OCI-LY1 (cell line): ENCODE results near the gene EIF4E1B.

Experiments
- H2AFZ ChIP-seq: fragments of 200-600 bp; sonication (generic), shearing (Covaris generic); 2 replicates; pipeline ENCODE4 v1.6.0; 2014; ENCODE audit warnings: antibody characterized with exemption, mild to moderate bottlenecking, low read length
- H3F3A ChIP-seq: fragments of 200-600 bp; sonication (generic), shearing (Covaris generic); 2 replicates; pipeline ENCODE4 v1.6.0; 2014; ENCODE audit warnings: mild to moderate bottlenecking, antibody characterized with exemption, low read length, moderate library complexity; ENCODE audit not compliant: insufficient read depth
- H3K27ac ChIP-seq: fragments of 200-600 bp; sonication (generic); 2 replicates; pipeline ENCODE4 v1.5.1; 2014; ENCODE audit warnings: low read length, mixed run types, mild to moderate bottlenecking, low read depth; ENCODE audit not compliant: poor library complexity, severe bottlenecking
- H3K27me3 ChIP-seq: fragments of 200-600 bp; sonication (generic); 2 replicates; pipeline ENCODE4 v1.6.0; 2014; ENCODE audit warnings: antibody characterized with exemption, mild to moderate bottlenecking, low read length, moderate library complexity; ENCODE audit not compliant: insufficient read depth
- H3K36me3 ChIP-seq: fragments of 200-600 bp; sonication (generic); 2 replicates; pipeline ENCODE4 v1.6.1; 2014; ENCODE audit warnings: mild to moderate bottlenecking, antibody characterized with exemption, low read length, moderate library complexity, mixed read lengths; ENCODE audit not compliant: insufficient read depth
- H3K4me1 ChIP-seq: fragments of 200-600 bp; sonication (generic); 2 replicates; pipeline ENCODE4 v1.5.1; 2014; ENCODE audit warnings: mild to moderate bottlenecking, low read length, moderate library complexity; ENCODE audit not compliant: insufficient read depth, severe bottlenecking
- H3K4me2 ChIP-seq: fragments of 200-600 bp; sonication (generic), shearing (Covaris generic); 2 replicates; pipeline ENCODE4 v1.6.1; 2014; ENCODE audit warnings: low read length
- H3K4me3 ChIP-seq: fragments of 200-600 bp; sonication (generic); 2 replicates; pipeline ENCODE4 v1.5.1; 2014; ENCODE audit warnings: low read length, low read depth, mild to moderate bottlenecking, mixed read lengths; ENCODE audit not compliant: poor library complexity, severe bottlenecking
- H3K79me2 ChIP-seq: fragments of 200-600 bp; shearing (Covaris generic); 2 replicates; pipeline ENCODE4 v1.6.1; 2016; ENCODE audit warnings: mixed run types, low read length, mixed read lengths; ENCODE audit not compliant: insufficient read depth
- H3K9ac ChIP-seq: fragments of 200-600 bp; sonication (generic), shearing (Covaris generic); 2 replicates; pipeline ENCODE4 v1.6.1; 2014; ENCODE audit warnings: mild to moderate bottlenecking, low read length, mixed read lengths
- H3K9me2 ChIP-seq: fragments of 200-600 bp; sonication (generic), shearing (Covaris generic); 2 replicates; pipeline ENCODE4 v1.6.1; 2014; ENCODE audit warnings: low read depth, mild to moderate bottlenecking, low read length, mixed read lengths
- H3K9me3 ChIP-seq: fragments of 200-600 bp; shearing (Covaris generic); 2 replicates; pipeline ENCODE4 v1.6.1; 2014; ENCODE audit warnings: low read length, mixed read lengths
- H4K20me1 ChIP-seq: fragments of 200-600 bp; sonication (generic), shearing (Covaris generic); 2 replicates; pipeline ENCODE4 v1.6.0; 2016; ENCODE audit warnings: mild to moderate bottlenecking, low read length; ENCODE audit not compliant: insufficient read depth
- EZH2 ChIP-seq: fragments of 200-600 bp; sonication (generic), shearing (Covaris generic); IDR thresholded peaks from 2 replicates; pipeline ENCODE4 v1.8.0; 2017; ENCODE audit warnings: borderline replicate concordance, mixed run types, mild to moderate bottlenecking, antibody characterized with exemption, low read length, moderate library complexity, mixed read lengths
- TF ChIP-seq, protein P1 (sequence below): fragments of 200-600 bp; sonication (generic), shearing (Covaris generic); IDR thresholded peaks from 2 replicates; pipeline ENCODE4 v1.5.1; 2017; ENCODE audit warnings: mild to moderate bottlenecking, antibody characterized with exemption, low read length, moderate library complexity, mixed read lengths

EIF4E1B gene

DNA sequence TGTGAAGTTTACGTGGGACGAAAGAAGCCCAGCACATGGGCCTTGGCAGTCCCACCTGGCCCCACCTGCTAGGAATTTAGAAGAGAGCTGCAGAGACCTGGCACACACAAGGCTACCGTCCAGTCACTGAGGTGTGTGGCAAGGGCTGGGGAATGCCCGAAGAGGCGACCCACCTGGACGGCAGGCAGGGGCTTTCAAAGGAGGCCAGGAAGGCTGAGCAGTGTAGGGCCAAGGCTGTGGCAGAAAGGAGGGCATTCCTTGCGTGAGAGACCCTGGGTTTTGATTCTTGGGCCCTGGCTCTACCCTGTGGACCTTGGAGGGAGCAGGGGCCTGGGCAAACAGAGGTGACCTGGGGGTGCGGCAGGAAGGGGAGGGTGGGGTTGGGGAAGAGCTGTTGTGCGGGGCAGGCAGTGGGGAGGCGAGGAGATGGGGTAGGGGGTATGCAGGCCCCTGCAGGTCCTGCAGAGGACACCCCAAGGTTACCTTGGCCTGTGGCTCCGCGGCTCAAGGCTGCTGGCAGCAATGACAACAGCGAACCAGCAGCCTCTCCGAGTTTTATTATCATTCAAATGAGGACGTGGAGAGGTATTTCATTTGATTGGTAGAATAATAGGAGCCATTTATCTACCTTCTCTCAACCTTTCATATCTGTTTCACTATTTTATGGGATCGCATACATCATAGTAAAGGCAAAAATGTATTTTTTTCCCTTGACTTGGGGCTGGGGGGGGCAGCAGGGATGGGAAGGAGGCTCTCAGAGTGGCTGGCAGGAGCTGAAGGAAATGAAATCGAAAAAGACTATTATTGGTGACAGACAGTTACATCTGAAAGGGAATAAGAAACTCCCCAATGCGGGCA is 41.6 kb downstream of the EIF4E1B start:
- no peak overlapping the region for H3K27ac ChIP-seq
- no peaks in the 10 kb centered on the region for H3F3A ChIP-seq
- no peaks in the 10 kb centered on the region for H3K9me3 ChIP-seq
- H3K4me2 ChIP-seq = no peak overlapping the region
- no peaks in the 10 kb centered on the region for H3K9me2 ChIP-seq
- no peaks in the 10 kb centered on the region for H3K36me3 ChIP-seq
- H3K4me1 ChIP-seq = no peaks in the 10 kb centered on the region
- H3K9ac ChIP-seq = no peak overlapping the region
- no peaks in the 10 kb centered on the region for H3K79me2 ChIP-seq
- no peak overlapping the region for H2AFZ ChIP-seq
- H3K4me3 ChIP-seq = no peak overlapping the region
- TF ChIP-seq, protein P1, sequence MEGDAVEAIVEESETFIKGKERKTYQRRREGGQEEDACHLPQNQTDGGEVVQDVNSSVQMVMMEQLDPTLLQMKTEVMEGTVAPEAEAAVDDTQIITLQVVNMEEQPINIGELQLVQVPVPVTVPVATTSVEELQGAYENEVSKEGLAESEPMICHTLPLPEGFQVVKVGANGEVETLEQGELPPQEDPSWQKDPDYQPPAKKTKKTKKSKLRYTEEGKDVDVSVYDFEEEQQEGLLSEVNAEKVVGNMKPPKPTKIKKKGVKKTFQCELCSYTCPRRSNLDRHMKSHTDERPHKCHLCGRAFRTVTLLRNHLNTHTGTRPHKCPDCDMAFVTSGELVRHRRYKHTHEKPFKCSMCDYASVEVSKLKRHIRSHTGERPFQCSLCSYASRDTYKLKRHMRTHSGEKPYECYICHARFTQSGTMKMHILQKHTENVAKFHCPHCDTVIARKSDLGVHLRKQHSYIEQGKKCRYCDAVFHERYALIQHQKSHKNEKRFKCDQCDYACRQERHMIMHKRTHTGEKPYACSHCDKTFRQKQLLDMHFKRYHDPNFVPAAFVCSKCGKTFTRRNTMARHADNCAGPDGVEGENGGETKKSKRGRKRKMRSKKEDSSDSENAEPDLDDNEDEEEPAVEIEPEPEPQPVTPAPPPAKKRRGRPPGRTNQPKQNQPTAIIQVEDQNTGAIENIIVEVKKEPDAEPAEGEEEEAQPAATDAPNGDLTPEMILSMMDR = no peak
- no peak for TF ChIP-seq EZH2
- H3K27me3 ChIP-seq = no peaks in the 10 kb centered on the region; the same call in 1 of the 2 replicates
- H4K20me1 ChIP-seq = no peaks in the 10 kb centered on the region

DNA sequence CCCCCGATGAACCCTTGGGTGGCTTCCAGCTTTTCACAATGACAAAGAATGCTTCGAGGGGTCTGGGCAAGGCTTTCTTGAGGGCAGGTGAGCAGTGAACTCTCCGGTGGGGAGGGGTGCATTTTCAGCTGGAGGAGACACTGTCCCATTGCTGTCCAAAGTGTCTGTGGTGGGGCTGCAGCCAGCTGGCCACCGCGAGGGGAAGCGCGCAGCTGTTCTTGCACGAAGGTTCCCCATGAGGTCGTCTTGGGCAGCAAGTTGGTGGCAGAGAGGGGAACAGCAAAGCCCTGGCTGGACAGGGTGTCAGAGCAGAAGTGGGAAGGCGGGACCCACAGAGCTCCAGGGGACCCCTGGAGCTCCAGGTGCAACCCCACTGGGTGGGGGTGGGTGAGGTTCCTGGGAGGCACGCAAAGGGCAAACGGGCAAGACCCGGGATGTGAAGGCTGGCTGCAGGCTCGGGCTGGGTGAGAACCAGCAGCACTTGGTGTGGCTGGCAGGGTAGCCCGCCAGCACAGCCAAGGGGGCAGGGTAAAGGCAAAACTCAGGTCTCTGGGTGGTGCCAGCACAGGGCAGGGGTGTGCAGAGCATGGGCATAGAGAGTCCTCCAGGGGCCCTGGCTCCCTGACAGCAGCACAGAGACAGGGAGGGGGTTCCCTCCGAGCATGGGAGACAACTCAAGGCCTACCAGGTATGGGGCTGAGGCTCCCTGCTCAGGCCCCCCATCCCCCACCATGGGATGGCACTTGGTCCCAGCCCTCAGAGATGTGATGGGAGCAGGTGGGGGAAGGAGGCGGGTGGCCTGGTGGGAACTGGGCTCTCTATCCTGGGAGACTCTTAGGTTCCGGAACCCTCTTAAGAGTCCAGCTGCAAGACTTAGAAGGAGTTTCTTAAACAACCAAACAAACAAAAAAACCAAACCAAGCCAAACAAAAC is 43.4 kb downstream of the EIF4E1B start:
- Histone ChIP-seq H3K4me2 (no peak overlapping the region), H3K79me2 (no peaks in the 10 kb centered on the region), H2AFZ (no peak overlapping the region), H3K9ac (no peak overlapping the region), H3K27me3 (no peaks in the 10 kb centered on the region; the same call in 1 of the 2 replicates), H3F3A (no peaks in the 10 kb centered on the region), H3K4me3 (no peak overlapping the region), H3K36me3 (no peaks in the 10 kb centered on the region), H3K4me1 (no peaks in the 10 kb centered on the region), H4K20me1 (no peaks in the 10 kb centered on the region), H3K9me3 (no peaks in the 10 kb centered on the region), H3K9me2 (no peaks in the 10 kb centered on the region), H3K27ac (no peak overlapping the region)
- TF ChIP-seq EZH2 = no peak
- TF ChIP-seq, protein P1 = no peak

DNA sequence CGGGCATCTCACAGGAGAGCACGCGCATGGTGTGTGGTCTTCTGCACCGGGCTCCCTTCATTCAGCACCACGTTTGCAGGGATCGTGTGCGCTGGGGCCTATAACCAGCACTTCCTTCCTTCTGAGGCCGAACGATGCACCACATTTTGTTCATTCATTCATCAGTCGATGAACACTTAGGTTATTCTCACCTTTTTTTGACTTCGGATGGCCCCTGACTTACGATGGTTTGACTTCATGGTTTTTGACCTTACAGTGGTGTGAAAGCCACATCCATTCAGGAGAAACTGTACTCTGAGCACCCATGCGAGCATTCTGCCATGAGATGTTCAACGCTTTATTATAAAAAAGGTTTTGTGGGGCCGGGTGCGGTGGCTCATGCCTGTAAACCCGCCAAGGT is 44.3 kb downstream of the EIF4E1B start:
- no peak overlapping the region for H3K4me3 ChIP-seq
- H3K9me2 ChIP-seq = no peaks in the 10 kb centered on the region
- no peaks in the 10 kb centered on the region for H4K20me1 ChIP-seq
- H3F3A ChIP-seq = no peaks in the 10 kb centered on the region
- TF ChIP-seq EZH2 = no peak
- TF ChIP-seq, protein P1 = no peak
- H3K36me3 ChIP-seq = no peaks in the 10 kb centered on the region
- no peak overlapping the region for H2AFZ ChIP-seq
- no peaks in the 10 kb centered on the region; the same call in 1 of the 2 replicates for H3K27me3 ChIP-seq
- H3K9me3 ChIP-seq = no peaks in the 10 kb centered on the region
- no peaks in the 10 kb centered on the region for H3K79me2 ChIP-seq
- no peak overlapping the region for H3K9ac ChIP-seq
- H3K27ac ChIP-seq = no peak overlapping the region
- no peaks in the 10 kb centered on the region for H3K4me1 ChIP-seq
- H3K4me2 ChIP-seq = no peak overlapping the region
